Panc1 (cell line): ENCODE results near the gene UGT1A4. TPM values are rescaled to one million over a fixed set of nuclear protein-coding genes. Genes with fewer than 3 reads are reported as not detected.

ENCODE experiments used
- ATAC-seq: fragments of 200-7000 bp; cut with Tn5 transposase; 2 replicates; pipeline ENCODE4 v1.9.1; 2020; ENCODE audit warnings: mild to moderate bottlenecking, moderate library complexity
- BruUV-seq: library from RNA; stranded (reverse); fragments of 400-500 nt; replicated peaks from 2 replicates; lab custom pipeline; 2021; lab: Mats Ljungman, UMichigan
- CTCF ChIA-PET: fragments of 300-600 bp; sonication (Branson Sonifier 250); formaldehyde crosslinking; loops from one replicate; lab custom pipeline; 2022; ENCODE audit warnings: antibody characterized with exemption; lab: Charles Lee
- POLR2A ChIA-PET: fragments of 300-600 bp; sonication (Branson Sonifier 250); formaldehyde crosslinking; loops from one replicate; lab custom pipeline; 2022; ENCODE audit warnings: antibody characterized with exemption; lab: Charles Lee
- DNase-seq: peaks from one replicate; pipeline ENCODE4 v3.0.0-alpha.2; 2010; ENCODE audit warnings: low read depth, low spot score
- H3K27ac ChIP-seq: 2 replicates; pipeline ENCODE4 v1.5.1; 2011; ENCODE audit warnings: mild to moderate bottlenecking, low read length, inconsistent platforms
- H3K27me3 ChIP-seq: fragments of 200-500 bp; sonication (Bioruptor generic); 2 replicates; pipeline ENCODE4 v1.6.0; 2014; ENCODE audit warnings: low read length, inconsistent platforms; ENCODE audit not compliant: control insufficient read depth, insufficient read depth
- H3K36me3 ChIP-seq: fragments of 200-500 bp; sonication (Bioruptor generic); 2 replicates; pipeline ENCODE4 v1.5.1; 2014; ENCODE audit warnings: inconsistent platforms, mild to moderate bottlenecking, low read length, moderate library complexity; ENCODE audit not compliant: control insufficient read depth, insufficient read depth
- H3K4me1 ChIP-seq: 2 replicates; pipeline ENCODE4 v1.5.1; 2011; ENCODE audit warnings: inconsistent platforms, mild to moderate bottlenecking, low read length, moderate library complexity; ENCODE audit not compliant: control insufficient read depth, insufficient read depth
- H3K4me3 ChIP-seq, 2 experiments: 2 replicates each; pipeline ENCODE4 v1.5.1; 2011 to 2012; ENCODE audit warnings: low read depth in 2 of 2, low read length in 2 of 2, mild to moderate bottlenecking in 2 of 2, inconsistent platforms in 1 of 2, moderate library complexity in 1 of 2
- H3K9me3 ChIP-seq: fragments of 200-500 bp; sonication (Bioruptor generic); 2 replicates; pipeline ENCODE4 v1.5.1; 2014; ENCODE audit warnings: low read depth, mild to moderate bottlenecking, inconsistent platforms, low read length, moderate library complexity; ENCODE audit not compliant: control insufficient read depth, insufficient read depth
- CTCF ChIP-seq: fragments of 450-650 bp; IDR thresholded peaks from 2 replicates; pipeline ENCODE4 v1.5.1; 2017; ENCODE audit warnings: mild to moderate bottlenecking
- POLR2AphosphoS5 ChIP-seq: IDR thresholded peaks from 2 replicates; pipeline ENCODE4 v1.6.1; 2012; ENCODE audit warnings: mild to moderate bottlenecking, low read depth, low read length, moderate library complexity
- REST ChIP-seq, 2 experiments: IDR thresholded peaks; 2 replicates each; pipeline ENCODE4 v1.6.1; 2011 to 2012; ENCODE audit warnings: low read depth in 2 of 2, control low read depth in 1 of 2, low read length in 1 of 2, mild to moderate bottlenecking in 1 of 2, moderate library complexity in 1 of 2; ENCODE audit not compliant: insufficient read depth in 1 of 2
- SIN3A ChIP-seq: IDR thresholded peaks from 2 replicates; pipeline ENCODE4 v1.6.1; 2012; ENCODE audit warnings: low read depth, mild to moderate bottlenecking, low read length, moderate library complexity, borderline replicate concordance; ENCODE audit not compliant: insufficient read depth
- TCF7L2 ChIP-seq: IDR thresholded peaks from 2 replicates; pipeline ENCODE4 v1.6.1; 2011; ENCODE audit warnings: mild to moderate bottlenecking, low read depth, low read length, inconsistent platforms
- in situ Hi-C: cut with HindIII; loops from 2 replicates; pipeline ENCODE4 v1.10.0; 2016; ENCODE audit warnings: low sequenced_read_pairs, low pct_unique_long_range_greater_than_20kb
- intact Hi-C: fragments of 100-400 bp; cut with micrococcal nuclease; formaldehyde crosslinking; loops from one replicate; pipeline ENCODE4 v1.10.0; 2022; ENCODE audit not compliant: unreplicated experiment
- total RNA-seq: library from RNA; stranded (reverse); gene quantifications from one replicate; pipeline ENCODE4 v1.2.1, GENCODE V29; 2021; ENCODE audit not compliant: unreplicated experiment

UGT1A4 gene
- total RNA-seq, 1 experiment from 2014 or later: not detected

- intact Hi-C loops: no loop called here
- no TSS peak for BruUV-seq
- H3K27ac ChIP-seq: no peak overlapping the region
- no peak for TF ChIP-seq TCF7L2
- TF ChIP-seq CTCF: no peak
- TF ChIP-seq REST (IDR thresholded peaks at IDR 0.05; ENCODE audit: insufficient read depth in 1 of 2, low read depth in 2 of 2, low read length in 1 of 2): no peak
- TF ChIP-seq SIN3A: no peak
- TF ChIP-seq POLR2AphosphoS5: no peak
- no peak overlapping the region for H3K4me3 ChIP-seq
- H3K4me1 ChIP-seq: no peaks in the 10 kb centered on the region
- no peaks in the 10 kb centered on the region for H3K36me3 ChIP-seq
- POLR2A ChIA-PET: no interaction called here
- H3K27me3 ChIP-seq: no peaks in the 10 kb centered on the region
- 0 out of 2 replicates have a peak, but pooled peaks have one; percentile 59 for ATAC-seq
- in situ Hi-C loops: no loop called here
- CTCF ChIA-PET: no interaction called here
- H3K9me3 ChIP-seq: no peaks in the 10 kb centered on the region
- DNase-seq: no peak
Measured at GRCh38 chr2:233814056-233814835, 95.7 kb downstream of the UGT1A4 start.

- TF ChIP-seq TCF7L2 (no peak), REST (IDR thresholded peaks at IDR 0.05; ENCODE audit: insufficient read depth in 1 of 2, low read depth in 2 of 2, low read length in 1 of 2) (no peak), CTCF (no peak), SIN3A (no peak)
- no peaks in the 10 kb centered on the region for H3K4me1 ChIP-seq
- no peaks in the 10 kb centered on the region for H3K9me3 ChIP-seq
- POLR2A ChIA-PET: interaction anchor here (0.6 kb wide), 1 partner anchor 306 kb away, joined by 4 read pairs; no protein-coding TSS in a partner anchor
- H3K36me3 ChIP-seq: no peaks in the 10 kb centered on the region
- H3K4me3 ChIP-seq: no peak overlapping the region
- no peaks in the 10 kb centered on the region for H3K27me3 ChIP-seq
- BruUV-seq: no TSS peak
- CTCF ChIA-PET: no interaction called here
- in situ Hi-C loops: no loop called here
- DNase-seq (no peak), ATAC-seq (no peak)
- intact Hi-C loops: no loop called here
- H3K27ac ChIP-seq: no peak overlapping the region
Measured at GRCh38 chr2:233815861-233816260, 97.3 kb downstream of the UGT1A4 start.
